Effector CD8-positive, alpha-beta T cell (primary cell): ENCODE results near the gene TTC33.
"Not testable (repeated sequence)": the region's sequence is repeated elsewhere in the genome, so short reads cannot be mapped to it uniquely, and the experiment has no call there.

Experiments used
- DNase-seq: peaks from one replicate; lab custom pipeline; 2025; lab: John Stamatoyannopoulos, UW

TTC33 gene

DNA sequence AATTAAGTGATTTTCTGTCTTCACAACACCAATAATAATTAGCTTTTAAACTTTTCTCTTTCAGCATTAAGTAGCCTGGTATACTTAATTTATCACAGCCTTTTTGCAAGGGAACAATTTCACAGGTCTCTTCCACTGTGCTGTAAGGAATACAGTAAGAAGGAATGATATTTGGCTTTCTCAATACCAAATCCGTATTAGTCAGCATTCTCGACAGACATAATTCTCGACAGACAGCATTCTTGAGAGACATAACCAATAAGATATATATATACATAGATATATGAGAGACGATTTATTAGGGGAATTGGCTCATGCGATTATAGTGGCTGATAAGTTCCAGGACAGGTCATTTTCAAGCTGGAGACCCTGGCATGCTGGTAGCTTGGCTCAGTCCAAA is 24.4 kb upstream of the TTC33 start:
- no peak for DNase-seq

DNA sequence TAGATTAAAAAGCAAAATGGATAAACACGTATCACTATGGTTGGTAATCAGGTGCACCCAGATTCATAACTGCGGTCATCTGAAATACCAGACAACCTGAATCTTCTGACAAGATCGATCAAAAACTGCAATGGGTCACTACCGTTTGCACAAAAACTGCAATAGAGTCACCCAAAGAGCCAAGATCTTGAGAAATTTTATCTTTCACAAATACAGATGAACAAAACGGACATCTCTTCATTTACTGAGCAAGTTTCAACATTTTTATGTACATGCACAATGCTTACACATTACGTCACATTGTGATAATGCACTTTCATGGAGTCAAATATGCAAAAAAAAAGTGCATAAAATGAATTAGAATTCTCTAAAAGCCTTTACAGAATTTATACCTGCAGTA is 23.8 kb upstream of the TTC33 start:
- DNase-seq, result no peak

DNA sequence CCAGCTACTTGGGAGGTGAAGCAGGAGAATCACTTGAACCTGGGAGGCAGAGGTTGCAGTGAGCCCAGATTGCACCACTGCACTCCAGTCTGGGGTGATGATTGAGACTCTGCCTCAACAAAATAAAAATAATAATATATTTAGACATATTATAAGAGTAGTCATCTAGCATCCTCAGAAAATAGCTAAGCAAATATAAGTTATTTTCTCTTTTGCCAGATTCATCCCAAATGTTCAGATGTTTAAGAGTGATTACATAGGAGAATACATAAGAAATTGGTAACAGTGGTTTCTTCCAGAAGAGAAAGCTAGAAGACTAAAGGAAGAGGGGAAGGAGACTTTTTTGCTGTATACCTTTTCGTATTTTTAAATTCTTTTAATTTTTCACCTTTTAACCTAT is 22.4 kb upstream of the TTC33 start:
- no peak for DNase-seq

DNA sequence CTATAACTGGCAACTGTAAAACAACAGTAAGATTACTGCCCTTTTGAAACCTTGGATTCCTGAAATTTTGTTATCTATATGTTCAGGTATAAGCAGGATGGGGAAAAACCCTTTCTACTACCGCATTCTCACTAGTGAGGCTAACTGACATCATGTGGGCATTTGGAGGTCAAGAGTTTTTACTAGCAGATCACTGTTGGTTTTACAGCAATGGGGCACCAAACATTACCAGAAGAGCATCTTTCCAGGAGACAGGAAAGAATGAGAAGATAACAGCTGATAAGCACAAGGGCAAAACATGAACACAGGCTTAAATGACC is 20.9 kb upstream of the TTC33 start:
- DNase-seq, result no peak

DNA sequence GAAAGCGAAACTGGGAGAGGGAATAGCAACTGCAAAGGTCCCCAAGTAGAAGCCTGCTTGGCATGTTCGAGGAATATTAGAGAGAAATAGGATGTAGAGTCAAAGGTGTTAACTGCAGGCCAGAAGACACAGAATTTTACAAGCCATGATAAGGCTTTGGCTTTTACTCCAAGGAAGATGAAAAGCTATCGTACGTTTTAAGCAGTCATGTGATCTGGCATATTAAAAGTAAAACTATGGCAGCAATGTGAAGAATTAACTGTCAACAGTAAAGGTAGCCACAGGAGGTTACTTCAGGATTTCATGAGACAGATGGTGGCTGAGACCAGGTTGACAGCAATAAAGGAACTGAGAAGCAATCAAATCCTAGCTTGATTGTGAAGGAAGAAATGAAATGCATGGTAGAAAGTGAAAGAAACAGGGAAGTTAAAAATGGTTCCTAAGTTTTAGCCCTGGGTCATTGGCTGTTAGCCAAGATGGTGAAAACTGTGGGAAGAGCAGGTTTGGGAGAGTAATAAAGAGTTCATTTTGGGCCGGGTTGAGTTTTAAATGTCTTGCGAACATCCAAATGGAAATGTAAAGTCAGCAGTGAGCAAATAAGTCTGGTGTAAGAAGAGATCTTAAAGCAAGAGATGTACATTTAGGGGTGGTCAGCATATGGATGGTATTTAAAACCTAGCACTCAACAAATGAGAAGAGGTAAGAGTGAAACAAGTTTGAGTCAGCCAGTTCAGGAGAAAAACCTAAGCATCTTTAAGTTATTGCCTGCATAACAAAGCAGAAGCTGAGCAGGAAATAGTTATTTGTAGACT is 20.3 kb upstream of the TTC33 start:
- DNase-seq, result no peak

DNA sequence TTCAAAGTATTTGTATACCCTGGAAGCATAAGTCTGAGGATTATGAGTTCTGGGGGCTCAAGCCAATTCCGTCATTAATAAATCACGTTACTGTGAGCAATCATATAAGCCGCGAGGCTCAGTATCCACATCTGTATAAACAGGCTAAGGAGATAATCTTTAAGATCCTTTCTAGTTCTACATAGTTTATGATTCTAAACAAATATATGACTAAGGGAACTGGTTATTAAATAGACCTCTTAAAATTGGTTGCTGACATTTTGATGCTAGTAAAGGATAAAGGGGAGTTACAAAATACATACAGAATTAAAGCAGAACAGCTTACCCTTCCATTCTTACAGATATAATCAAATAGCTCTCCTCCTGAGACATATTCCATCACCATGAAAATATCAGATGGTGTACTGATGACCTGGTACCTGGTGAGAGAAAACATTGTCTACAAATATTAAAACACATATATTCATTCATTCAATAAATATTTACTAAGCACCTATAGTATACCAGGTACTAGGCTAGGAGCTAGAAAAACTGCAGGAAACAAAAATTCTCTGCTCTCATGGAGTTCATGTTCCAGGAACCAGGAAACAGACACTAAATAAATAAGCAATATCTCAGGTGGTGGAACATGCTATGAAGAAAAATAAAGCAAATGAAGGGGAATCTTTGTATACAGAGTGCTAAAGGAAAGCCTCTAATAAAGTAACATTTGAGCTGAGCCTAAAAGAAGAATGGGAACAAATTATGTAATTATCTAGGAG is 19.5 kb upstream of the TTC33 start:
- no peak for DNase-seq

DNA sequence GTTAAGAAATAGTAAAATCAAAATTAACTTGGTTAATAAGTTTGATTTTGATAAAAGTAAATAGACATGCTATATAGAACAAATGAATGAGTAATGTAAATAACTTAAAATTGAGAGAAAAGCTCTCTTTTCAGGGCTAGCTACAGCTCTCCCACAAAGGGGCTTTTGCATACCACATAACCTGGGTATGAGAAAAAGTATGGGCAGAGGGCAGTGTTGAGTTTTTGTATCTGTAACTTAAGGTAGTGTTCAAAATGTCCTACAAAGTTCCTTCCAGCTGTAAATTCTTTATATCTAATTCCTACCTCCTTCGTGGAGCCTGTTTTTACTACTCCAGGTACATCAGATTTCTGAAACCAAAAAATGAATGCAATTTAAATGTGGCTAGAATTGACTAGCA is 18.9 kb upstream of the TTC33 start:
- no peak for DNase-seq

DNA sequence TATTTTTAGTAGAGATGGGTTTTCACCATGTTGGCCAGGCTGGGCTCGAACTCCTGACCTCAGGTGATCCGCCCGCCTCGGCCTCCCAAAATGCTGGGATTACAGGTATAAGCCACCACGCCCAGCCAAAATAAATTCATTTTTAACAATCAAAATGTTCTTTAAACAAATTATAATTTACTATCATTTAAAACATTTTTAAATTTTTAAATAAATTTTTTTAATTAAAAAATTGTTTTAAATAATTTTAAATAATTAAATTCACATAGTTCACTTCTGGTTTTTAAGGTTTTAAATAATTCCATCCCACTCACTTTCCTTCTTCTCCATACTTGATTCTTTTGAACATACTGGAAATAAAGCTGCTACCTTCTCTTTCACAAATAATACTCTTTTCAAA is 15.0 kb upstream of the TTC33 start:
- no peak for DNase-seq

DNA sequence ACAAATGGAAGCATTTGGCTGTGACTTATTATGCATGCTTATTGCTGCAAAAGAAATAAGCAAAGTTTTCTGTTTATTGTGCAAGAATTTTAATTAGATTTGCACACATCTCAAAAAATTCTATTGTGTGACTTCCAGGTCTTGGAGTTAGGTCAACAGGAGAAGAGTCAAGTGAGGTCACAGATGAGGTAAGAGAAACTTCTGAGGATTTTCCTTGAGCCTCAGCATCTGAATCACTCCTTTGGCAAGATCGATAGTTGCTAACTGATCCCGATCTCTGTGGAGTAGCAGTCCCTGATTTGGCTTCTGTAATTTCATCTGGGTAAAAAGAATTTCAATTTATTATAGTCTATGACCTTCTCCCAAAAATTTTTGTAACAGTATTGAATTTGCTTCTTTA is 6.9 kb upstream of the TTC33 start:
- no peak for DNase-seq

DNA sequence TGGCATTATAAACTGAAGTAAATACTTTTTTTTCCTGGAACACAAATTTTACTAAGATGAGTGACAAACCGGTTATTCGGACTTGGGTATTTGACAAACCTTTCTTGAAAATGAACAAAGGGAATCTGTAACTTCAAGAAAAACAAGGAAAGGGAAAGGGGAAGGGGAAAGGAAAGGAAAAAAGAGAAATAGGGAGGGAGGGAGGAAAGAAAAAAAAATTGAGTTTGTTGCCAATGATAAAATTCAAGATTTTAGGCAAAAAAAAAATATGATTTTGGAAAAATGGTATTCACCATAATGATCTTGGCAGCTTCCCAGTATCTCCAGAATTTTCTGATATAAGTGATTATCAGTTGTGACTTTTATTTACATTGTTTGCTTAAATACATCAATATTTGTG is 1.6 kb upstream of the TTC33 start:
- DNase-seq, result no peak

DNA sequence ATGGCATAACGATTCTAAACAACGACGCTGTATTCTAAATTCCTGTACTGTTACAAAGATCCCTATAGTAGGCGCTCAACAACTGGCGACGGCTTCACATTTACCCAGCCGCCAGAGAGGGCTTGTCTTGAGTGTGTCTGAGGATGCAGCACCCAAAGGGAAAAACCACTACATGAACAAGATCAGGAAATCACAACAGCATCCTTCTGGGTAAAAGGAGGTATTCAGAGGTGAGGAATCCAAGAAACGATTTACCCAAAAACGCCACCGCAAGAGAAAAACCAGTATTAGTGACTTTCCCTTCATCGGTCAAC is 711 bp downstream of the TTC33 start:
- peak; percentile 31 for DNase-seq

DNA sequence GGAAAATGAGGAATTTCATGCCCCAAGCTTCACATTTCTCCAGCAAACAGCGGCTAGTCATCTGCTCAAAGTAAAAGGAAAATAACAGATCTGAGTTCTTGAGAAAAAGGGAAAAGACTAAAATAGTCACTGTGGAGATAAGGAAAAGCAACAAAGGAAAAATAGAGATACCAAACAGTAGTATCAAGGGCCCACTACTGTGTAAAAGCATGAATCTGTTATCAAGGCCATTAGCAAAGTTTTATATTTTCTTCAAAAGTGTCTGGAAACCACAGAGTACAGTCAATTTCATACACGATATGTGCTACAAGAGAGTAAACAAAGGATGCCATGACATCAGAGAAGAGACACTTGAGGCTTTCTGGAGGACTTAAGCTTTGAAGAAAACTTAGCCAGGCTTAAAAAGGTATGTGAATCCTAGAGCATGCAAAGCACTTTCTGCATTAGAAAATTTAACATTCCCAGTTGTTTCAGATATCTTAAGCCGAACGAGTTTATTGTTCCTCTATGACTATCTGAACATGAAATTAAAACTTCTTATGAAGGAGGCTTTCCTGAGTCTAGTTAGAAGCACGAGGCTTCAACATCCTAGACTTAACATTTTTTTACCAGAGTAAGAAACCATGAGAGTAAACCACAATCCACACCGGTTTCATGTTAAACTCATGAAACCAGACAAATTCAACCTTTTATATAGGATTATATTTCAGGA is 1.2 kb downstream of the TTC33 start:
- DNase-seq, result no peak

DNA sequence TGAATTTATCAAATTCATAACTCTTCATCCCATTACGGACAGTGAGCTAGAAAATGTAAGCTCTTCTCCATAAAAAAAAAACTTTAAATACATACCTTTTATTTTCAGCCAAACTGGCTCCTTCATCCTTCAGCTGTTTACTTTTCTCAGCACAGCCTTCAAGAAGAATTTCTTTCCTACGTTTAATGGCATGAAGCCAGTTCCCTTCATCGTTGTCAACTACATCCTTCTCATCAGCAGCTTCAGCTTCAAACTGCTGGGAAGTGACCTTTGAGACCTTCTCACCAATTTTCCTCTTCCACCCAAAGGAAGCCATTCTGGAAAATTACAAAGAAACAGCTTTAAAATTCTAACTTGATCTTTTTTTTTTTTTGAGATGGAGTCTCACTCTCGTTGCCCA is 9.1 kb downstream of the TTC33 start:
- DNase-seq, result no peak

DNA sequence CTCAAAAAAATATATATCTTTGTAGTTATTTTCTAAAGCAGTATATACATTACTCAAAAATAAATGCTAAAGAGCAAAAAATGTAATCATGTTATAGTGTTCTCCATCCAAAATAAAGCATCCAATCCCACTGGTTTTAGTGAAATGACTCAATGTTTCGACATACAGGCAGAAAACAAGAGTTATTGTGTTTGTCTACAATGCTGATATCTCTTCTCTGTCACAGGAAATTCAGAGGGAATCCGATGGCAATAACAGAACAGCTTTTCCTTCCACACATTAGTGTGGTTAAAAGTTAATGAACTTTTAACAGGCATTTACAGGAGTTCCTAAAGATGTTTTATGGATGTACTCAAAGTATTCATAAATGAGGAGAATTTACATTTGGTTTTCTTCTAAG is 12.0 kb downstream of the TTC33 start:
- DNase-seq, result no peak

DNA sequence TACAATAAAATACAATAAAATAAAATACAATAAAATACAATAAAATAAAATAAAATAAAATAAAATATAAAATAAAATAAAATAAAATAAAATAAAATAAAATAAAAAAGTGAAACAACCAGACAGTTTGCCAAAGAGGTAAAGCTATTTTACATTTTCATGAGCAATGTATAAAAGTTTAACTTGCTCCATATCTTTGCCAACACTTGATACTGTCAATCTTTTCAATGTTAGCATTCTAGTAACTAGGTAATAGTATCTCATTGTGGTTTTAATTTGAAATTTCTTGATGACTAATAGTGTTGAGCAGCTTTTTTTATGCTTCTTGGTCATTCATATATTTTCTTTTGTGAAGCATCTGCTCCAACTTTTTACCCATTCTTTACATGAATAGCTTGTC is 17.3 kb downstream of the TTC33 start:
- no peak for DNase-seq

DNA sequence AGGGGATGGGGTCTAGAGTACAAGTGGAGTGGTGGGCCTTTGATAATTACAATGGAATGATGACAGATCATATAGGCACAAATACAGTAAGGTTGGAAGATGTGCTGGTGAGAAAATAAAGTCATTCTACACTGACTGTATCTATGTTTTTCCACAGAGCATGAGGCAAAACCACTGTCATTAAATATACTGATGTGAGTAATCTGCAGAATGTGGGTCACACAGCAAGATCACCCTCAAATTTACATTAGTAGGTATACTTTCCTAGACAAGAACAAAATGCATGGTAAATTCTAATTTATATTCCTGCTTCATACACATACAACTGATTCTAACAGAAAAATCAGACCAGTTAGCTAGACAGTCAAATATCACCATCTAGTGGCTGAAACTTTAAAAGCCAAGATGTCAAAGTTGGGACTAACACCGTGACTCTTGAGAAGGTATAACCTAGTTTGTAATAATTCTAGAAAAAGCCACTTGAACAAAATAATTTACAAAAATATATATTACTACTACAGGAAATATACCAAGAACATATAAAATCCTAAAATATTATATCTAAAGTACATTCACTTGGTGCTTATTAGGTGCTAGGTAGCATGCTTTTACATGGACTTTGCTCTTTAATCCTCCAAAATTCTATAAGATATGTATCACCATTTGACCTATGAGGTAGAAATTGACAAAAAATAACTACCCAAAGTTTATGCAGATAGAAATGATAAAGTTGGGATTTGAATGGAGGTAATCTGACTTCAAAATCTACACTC is 19.5 kb downstream of the TTC33 start:
- DNase-seq, result no peak

DNA sequence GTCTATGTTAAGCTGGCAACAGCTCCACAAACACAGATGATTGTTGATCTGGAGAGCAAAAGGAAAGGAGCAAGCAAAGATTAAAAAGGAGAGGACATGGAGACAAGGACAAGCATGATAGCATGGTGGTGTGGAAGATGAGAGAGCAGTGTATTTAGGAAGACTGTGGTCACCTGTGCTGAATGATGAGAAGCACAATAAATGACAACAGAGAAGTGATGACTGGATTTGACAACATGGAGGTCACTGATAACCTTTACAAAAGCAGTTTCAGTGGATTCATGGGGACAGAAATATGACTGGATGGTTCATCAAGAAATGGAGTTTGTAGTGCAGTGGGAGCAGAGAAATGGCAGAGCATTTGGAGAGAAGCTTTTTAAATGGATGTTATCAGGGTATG is 20.2 kb downstream of the TTC33 start:
- DNase-seq, result no peak

DNA sequence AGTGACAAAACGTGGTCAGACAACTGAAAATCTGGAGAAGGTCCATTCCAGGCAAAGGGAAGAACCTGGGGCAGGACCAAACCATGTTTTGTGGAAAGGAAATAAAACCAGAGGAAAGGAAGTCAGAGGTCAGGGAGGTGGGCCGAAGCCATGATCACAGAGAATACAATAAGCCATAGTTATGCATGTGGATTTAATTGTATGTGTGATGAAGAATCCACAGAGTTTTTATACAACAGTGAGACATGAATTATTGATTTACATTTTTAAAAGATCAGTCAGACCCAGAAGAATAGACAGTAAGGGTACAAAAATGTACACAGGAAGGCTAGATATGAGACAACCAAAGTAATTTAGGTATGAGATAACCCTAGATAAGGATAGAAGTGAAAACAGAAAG is 20.8 kb downstream of the TTC33 start:
- DNase-seq, result no peak

DNA sequence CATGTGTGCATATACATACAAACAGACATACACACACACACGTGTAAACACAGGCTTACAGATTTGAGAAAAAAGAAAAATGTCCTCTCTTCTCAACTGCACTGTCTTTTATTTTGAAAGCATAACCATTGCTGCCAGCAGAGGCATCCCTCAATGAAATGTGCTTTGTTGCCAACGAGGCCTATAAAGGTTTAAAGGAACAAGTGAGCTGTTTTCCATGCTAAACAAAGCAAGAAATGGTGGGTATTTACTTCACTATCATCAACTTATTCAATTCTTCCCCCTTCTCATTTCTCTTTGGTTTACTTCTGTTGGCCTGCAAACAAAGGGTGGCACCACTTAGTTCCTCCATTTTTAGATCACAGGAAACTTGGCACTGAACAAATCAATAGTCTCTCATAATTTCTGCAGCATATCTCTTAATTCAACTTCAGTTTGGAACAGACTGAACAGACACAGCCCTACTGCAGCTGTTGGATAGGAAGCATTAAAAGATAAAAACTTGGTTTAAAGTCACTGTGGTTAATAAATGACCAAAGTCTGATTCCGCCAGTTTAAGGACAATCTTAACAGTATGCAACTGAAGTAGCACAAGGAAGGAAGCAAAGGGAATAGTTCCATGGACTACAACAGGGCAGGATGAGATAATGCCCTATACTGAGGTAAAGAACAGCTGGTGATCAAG is 21.7 kb downstream of the TTC33 start:
- no peak for DNase-seq

DNA sequence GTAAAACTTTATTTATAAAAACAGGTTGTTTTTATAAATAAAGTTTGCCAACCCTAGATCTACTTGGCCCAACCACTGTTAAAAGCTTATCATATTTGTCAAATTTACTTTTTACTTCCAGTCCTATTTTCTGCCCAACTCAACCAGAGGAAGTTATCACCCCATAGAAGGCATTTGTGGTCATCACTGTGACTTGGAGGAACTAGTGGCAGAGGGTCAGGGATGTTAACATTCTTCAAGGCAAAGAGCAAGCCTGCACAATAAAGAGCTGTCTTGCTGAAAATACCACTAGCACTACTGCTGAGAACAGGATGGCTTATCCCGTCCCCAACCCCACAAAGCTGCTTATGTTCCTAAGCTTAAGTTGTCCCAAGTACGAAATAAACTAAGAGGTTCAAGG is 22.3 kb downstream of the TTC33 start:
- no peak for DNase-seq

DNA sequence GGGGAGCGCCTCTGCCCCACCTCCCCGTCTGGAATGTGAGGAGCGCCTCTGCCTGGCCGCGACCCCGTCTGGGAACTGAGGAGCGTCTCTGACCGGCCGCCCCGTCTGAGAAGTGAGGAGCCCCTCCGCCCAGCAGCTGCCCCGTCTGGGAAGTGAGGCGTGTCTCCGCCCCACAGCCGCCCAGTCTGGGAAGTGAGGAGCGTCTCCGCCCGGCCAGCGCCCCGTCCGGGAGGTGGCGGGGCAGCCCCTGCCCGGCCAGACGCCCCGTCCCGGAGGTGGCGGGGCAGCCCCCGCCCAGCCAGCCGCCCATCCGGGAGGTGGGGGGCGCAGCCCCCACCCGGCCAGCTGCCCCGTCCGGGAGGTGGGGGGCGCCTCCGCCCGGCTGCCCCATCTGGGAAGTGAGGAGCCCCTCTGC is 33.3 kb downstream of the TTC33 start:
- DNase-seq, result not testable (repeated sequence)

DNA sequence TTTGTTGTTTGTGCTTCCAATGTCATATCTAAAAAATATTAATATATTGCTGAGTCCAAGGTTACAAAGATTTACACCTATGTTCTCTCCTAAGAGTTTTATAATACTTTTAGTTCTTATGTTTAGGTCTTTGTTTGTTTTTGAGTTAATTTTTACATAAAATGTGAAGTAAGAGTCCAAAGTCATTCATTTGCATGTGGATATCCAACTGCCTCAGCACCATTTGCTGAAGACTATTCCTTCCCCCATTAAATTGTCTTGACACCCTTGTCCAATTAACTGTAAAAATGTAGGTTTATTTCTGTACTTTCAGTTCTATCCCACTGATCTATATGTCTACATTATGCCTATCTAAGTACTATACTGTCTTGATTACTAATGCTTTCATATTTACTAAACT is 35.7 kb downstream of the TTC33 start:
- DNase-seq, result no peak
